MM.1S (cell line): ENCODE data around the gene GID8.

Experiments
- EZH2 ChIP-seq: fragments of 300-600 bp; sonication (generic); optimal IDR thresholded peaks from 2 replicates; pipeline ENCODE3; 2017; ENCODE audit warnings: low read depth, mild to moderate bottlenecking, antibody characterized with exemption, low read length, mixed read lengths
- TF ChIP-seq, protein P1 (sequence below): fragments of 300-600 bp; sonication (generic); IDR thresholded peaks from 2 replicates; pipeline ENCODE4 v1.5.1; 2016; ENCODE audit warnings: antibody characterized with exemption, low read length, mixed read lengths

DNA sequence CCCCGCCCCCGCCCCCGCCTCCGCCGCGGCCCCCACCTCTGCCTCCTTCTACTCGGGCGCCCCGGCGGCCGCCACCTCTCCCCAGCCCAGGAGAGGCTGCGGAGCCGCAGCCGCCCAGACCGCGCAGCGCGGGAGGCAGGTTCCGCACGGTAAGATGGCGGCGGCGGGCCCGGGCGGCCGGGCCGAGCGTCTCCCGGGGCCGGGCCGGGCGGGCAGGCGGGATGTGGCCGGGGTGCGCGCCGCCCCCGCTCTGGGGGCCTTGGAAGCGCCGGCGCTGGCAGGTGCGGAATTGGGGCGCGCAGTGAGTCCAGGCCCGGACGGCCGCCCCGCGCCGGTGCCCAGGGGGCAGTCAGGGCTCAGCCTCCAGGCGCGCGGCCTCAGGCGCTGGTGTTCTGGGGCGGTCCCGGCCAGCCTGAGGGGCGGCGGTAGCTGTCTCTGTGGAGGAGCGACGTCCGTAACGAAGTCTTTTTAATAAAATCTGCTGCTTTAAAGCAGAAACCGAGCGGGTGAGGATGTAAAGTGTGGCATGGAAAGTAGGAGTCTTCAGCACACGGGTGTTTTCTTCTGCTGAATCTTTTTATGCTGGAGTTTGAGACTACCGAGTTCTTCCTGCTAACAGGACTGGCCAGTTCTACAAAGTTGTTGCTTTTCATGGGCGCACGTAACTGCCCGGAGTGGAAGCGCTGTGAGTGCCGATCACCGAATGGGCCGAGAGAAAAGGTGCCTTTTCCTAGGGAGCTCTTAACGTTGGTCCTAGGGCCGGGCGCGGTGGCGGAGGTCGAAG lies at the start of gene GID8:
- TF ChIP-seq, protein P1, sequence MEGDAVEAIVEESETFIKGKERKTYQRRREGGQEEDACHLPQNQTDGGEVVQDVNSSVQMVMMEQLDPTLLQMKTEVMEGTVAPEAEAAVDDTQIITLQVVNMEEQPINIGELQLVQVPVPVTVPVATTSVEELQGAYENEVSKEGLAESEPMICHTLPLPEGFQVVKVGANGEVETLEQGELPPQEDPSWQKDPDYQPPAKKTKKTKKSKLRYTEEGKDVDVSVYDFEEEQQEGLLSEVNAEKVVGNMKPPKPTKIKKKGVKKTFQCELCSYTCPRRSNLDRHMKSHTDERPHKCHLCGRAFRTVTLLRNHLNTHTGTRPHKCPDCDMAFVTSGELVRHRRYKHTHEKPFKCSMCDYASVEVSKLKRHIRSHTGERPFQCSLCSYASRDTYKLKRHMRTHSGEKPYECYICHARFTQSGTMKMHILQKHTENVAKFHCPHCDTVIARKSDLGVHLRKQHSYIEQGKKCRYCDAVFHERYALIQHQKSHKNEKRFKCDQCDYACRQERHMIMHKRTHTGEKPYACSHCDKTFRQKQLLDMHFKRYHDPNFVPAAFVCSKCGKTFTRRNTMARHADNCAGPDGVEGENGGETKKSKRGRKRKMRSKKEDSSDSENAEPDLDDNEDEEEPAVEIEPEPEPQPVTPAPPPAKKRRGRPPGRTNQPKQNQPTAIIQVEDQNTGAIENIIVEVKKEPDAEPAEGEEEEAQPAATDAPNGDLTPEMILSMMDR = no peak
- no peak for TF ChIP-seq EZH2
